Right renal pelvis (tissue), 4 donors: ENCODE results near the gene TOX2. TPM values are rescaled to one million over a fixed set of nuclear protein-coding genes. Genes with fewer than 3 reads are reported as not detected.

Source experiments
- DNase-seq, 4 donors: peaks; one replicate each; pipeline ENCODE4 v3.0.0-alpha.2; 2013; ENCODE audit warnings: low read depth in 4 of 4, low spot score in 3 of 4, missing footprints in 1 of 4
- polyA plus RNA-seq, 4 donors: library from polyadenylated mRNA; unstranded; fragments of 120-200 nt; gene quantifications; one replicate each; pipeline ENCODE4 v1.2.1, GENCODE V29; 2013; ENCODE audit not compliant: insufficient read length in 4 of 4

TOX2 gene
- polyA plus RNA-seq, result 1 to 10 TPM; 3.8 to 5.1 (median 4.2) TPM

DNA sequence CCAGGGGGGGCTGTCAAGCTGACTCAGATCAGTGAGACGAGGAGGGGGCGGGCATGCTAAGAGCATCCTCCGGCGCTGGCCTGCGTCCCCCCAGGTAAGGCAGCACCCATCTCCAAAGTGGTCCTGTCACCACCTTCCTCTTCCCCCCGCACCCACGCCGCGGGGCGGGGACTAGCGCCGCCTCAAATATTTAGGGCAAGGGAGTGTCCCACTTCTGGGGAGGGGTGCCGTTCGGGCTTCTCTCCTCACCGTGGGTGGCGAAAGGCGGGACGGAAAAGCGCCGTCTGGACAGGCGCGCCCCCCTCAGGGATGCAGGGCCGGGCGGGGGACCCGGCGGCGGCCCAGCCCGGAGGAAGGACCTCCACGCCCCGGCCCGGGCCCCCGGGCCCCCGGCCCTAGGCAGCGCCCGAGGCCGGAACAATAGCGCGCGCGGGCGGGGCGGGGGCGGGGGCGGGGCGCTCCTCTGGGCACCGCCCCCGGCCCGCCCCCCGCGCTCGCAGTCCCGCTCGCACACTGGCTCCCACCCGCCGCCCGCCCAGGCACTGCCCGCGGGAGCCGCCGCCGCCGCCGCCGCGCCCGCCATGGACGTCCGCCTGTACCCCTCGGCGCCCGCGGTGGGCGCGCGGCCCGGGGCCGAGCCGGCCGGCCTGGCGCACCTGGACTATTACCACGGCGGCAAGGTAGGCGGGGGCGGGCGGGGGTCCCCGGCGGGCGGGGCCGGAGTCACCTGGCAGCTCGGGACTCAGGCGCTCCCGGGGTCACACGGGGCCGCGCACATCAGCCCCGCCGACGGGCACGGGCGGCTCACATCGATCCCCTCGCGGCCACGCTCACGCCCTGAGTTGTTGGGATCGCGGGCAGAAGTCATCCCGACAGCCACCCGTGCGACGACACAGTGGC lies at the start of gene TOX2:
TSS of gene TOX2 (plus strand) at position 542 of the 900 bp plus-strand sequence. CDS start at position 582, 40 bp downstream.
- DNase-seq, result no peak

GRCh38 chr20:43868091-43868490 lies 46.6 kb upstream of the TOX2 start:
- no peak for DNase-seq

GRCh38 chr20:43870484-43870883 lies 44.2 kb upstream of the TOX2 start:
- no peak for DNase-seq

- no peak for DNase-seq
Observed at GRCh38 chr20:43878776-43879175, 35.9 kb upstream of the TOX2 start.

DNA sequence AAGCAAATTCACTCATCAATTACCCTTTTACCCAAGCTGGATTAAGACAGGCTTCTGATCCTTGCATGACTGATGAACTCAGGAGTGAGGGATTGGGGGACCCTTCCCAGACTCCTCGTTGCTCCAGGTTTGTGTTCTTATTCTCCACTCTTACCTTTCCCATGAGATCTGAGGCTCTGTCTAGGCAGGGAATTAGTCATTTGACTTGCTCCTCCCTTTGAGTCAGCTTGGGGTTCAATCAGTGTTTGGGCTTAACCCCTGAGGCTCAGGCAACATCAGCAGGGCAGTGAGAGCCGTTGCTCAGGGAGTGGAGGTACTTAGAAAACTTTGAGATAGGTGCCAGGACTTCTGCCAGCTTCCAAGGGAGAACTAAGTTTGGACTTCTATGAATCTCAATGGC lies 20.7 kb upstream of the TOX2 start:
- DNase-seq, result no peak

- no peak for DNase-seq
Observed at GRCh38 chr20:43894491-43894890, 20.2 kb upstream of the TOX2 start.

DNA sequence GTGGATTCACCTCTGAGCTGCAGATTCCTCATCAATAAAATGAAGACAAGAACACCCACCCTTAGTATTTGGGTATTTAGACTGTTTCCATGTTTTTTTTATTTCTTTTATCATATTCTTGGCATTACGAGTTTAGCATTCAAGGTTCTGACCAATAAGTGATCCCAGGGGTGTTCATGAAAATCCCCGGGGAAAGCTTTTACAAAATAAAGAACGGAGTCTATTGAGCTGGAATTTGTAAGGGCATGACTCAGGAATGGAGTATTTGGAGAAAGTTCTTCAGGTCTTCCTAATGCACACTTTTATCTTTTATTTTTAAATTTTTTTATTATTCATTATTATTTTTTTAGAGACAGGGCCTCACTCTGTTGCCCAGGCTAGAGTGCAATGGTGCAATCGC lies 19.4 kb upstream of the TOX2 start:
- no peak for DNase-seq

DNA sequence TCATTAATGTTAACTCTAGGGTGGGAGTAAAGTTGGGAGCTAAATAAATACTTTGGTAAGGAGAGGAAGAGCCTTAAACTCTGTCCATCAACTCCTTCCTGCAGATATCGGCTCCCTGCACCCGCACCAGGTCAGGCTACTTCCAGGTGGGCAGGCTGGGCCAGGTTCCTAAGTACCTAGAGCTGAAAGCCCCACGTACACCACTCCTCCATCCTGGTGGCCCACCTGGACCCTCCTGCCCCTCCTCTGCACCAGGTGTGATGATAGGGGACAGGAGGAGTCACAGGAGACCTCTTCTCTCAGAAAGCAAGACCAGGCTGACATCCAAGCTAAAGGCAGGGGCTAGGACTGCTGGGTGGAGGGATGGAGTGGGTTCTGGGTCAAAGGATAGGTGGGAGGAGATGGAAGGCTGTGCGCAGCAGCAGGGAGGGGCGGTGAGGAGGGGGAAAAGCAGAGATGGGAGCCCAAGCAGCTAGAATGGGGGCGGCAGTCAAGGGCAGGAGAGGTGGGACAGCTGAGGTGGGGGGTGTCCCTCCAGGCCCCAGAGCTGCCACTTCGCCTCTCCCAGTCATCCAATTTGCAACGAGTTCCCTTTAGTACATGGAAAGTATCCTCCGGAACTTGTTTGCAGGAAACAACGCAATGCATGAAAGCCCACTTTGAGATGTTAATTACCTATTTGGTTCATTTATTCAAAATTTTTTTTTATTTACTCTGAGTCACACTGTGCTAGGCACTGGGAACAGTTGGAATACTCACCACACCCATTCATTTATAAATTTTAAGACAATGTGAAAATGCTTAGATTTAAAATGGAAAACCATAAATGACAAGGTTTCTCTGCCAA lies 15.2 kb upstream of the TOX2 start:
- DNase-seq, result no peak

- no peak for DNase-seq
Observed at GRCh38 chr20:43900121-43900466, 14.6 kb upstream of the TOX2 start.

GRCh38 chr20:43900496-43900895 lies 14.2 kb upstream of the TOX2 start:
- no peak for DNase-seq

- DNase-seq, result no peak
Observed at GRCh38 chr20:43901296-43901695, 13.4 kb upstream of the TOX2 start.

DNA sequence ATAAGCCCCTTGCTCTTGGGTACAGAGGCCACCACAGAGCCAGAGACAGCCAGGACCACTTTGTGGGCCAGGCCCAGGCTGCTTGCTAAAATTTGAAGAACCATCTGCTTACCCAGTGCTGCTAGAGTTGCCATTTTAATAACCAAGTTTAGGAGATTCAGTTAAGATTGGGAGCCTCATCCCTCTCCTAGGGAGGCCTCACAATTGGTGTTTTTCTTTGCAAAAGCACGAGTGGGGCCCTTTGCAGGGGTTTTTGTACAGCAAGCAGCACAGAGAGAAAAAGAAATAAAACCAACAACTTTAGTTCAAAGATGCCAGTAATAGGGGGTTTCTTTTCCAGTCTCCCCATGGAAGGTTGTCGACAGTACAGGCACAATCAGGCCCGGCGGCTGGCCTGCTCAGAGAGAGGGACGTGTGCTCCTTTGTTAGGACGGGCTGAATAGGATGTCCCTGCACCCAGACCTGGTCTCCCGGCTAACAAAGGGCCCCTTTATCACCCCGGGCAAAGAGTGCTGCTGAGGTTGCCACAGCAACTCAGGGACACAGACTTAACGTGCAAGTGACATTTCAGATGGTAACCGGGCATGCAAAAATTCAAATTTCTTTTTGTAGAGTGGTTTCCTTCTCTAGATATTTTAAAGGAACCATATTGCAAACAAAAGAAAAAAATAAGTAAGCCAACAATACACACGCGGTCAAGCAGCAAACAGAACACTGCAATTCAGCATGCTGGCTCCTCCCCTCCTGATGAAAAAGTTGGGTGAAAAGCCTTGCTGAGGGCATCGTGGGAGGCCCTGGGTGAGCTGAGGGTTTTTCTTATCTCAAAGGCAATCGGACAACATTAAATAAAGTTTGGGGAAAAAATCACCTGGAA lies 10.5 kb upstream of the TOX2 start:
- no peak for DNase-seq

GRCh38 chr20:43904827-43905177 lies 9.8 kb upstream of the TOX2 start:
- no peak for DNase-seq

DNA sequence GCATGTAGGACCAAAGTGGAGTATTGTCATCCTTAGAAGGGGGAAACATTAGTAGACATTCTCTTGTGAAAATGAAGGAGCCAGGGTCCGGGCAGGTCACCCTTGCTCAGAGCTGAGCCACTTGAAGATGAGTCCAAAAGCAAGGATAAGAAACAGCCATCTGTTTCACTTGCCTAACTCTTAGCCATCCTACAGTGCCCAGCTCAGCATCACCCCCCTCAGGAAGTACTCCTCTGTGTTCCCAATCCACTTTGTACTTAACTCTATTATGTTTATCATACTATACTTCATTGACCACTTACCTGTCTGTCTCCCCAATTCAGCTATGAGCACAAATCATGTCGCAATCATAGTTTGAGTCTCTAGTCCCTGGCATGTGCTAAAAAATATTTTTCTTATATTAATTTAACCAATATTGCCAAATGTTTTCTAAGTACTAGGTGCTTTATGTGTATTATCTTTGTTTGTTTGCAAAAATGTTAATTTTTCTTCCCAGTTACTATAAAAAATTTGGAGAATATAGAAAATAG lies 8.1 kb upstream of the TOX2 start:
- DNase-seq, result no peak

DNA sequence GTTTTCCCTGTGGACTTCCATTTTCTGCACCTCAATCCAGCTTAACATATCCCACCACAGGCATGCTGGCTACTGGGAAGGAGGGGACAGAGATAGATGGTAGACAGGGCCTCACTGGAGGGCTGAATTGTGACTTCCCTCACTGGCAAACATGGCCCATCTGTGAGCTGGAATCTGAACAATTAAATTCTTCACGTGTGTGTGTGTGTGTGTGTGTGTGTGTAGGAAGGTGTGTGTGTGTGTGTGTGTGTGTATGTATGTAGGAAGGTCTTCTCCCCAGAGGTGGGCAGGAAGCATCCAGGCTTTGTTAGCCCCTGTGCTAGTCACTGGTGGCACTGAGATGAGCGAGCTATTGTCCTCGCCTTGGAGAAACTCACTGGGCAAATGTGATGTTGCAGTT lies 5.4 kb upstream of the TOX2 start:
- no peak for DNase-seq

- no peak for DNase-seq
Observed at GRCh38 chr20:43909720-43910119, 4.9 kb upstream of the TOX2 start.

- no peak for DNase-seq
Observed at GRCh38 chr20:43910564-43910963, 4.1 kb upstream of the TOX2 start.

DNA sequence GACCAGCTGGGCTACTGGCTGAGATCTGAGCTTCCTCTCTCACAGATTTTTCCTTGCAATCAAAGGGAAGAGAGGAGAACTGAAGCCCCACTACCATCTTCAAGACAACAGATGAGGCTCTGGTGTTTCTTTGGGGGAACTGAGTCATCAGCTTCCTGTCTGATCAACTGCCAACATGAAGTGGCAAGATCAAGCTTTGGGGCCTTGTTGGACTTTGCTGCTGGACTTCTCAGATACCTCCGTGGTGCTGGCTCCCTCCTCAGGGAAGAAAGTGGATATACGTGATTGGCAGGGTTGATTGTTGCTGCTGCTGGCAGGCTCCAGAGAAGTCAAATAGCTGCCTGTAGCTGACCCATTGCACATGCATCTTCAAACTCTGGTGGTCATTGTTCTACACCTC lies 3.6 kb upstream of the TOX2 start:
- DNase-seq, result no peak

DNA sequence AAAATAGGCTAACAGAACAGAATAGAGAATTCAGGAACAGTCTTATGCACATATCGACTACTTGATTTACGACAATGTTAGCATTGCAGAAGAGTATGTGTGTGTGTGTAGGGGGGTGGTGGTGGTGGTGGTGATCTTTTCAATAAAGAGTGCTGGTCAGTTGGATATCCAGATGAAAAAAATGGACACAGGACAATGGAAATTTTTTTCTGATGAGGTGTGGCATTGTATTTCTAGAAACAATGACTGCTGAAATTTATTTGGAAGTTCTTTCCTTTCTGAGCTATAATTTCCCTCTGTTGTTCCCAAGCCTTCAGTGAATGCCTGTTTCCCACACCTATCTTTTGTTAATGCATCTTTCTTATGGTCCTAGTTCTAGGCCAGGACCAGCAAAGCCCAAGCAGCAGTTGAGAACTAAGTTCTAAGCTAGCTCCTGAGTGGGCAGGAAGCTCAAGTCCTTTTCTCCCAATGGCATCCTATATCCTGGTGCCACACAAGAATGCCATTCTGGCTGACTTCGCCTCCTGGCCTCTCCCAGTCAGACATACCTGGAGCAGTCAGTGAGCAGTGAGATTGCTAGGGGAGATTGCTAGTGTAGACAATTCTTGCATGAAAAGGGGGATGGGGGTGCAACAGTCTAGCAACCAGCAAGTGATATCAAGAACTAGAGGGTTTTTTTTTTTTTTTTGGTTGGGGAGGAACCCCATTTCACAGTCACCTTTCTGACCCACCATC lies 1.2 kb upstream of the TOX2 start:
- no peak for DNase-seq
